Neural cell (in vitro differentiated cells): Measurements from ENCODE around the gene SCUBE1.

Experiments
- CTCF ChIP-seq: fragments of 450-650 bp; IDR thresholded peaks from 2 replicates; pipeline ENCODE4 v1.5.1; 2014; ENCODE audit warnings: antibody characterized with exemption, mild to moderate bottlenecking, moderate library complexity; ENCODE audit not compliant: poor library complexity, severe bottlenecking
- EP300 ChIP-seq: fragments of 450-650 bp; conservative IDR thresholded peaks from 2 replicates; pipeline ENCODE4 v1.6.1; 2014; ENCODE audit warnings: antibody characterized with exemption, mild to moderate bottlenecking, moderate library complexity; ENCODE audit not compliant: poor library complexity, severe bottlenecking
- EZH2 ChIP-seq: fragments of 200-600, 300-800 bp; shearing (Covaris generic), sonication (generic); IDR thresholded peaks from 2 replicates; pipeline ENCODE4 v1.6.1; 2014; ENCODE audit warnings: antibody characterized with exemption, low read length, borderline replicate concordance, mild to moderate bottlenecking; ENCODE audit not compliant: insufficient read depth, poor library complexity, severe bottlenecking
- POLR2AphosphoS5 ChIP-seq: IDR thresholded peaks from 2 replicates; pipeline ENCODE4 v1.6.1; 2012
- RAD21 ChIP-seq: fragments of 450-650 bp; conservative IDR thresholded peaks from 2 replicates; pipeline ENCODE4 v1.6.1; 2014; ENCODE audit warnings: antibody characterized with exemption, mild to moderate bottlenecking, moderate library complexity
- REST ChIP-seq: IDR thresholded peaks from 2 replicates; pipeline ENCODE4 v1.6.1; 2012; ENCODE audit warnings: borderline replicate concordance
- SMC3 ChIP-seq: fragments of 450-650 bp; conservative IDR thresholded peaks from 2 replicates; pipeline ENCODE4 v1.6.1; 2014; ENCODE audit warnings: antibody characterized with exemption, mild to moderate bottlenecking, moderate library complexity; ENCODE audit not compliant: poor library complexity
- TAF1 ChIP-seq: IDR thresholded peaks from 2 replicates; pipeline ENCODE4 v1.6.1; 2012; ENCODE audit warnings: low read depth

GRCh38 chr22:43150731-43151206 lies 192.4 kb downstream of the SCUBE1 start:
- no peak for TF ChIP-seq CTCF
- no peak for TF ChIP-seq EP300
- no peak for TF ChIP-seq REST
- no peak for TF ChIP-seq RAD21
- TF ChIP-seq SMC3, result no peak
- no peak for TF ChIP-seq POLR2AphosphoS5
- no peak for TF ChIP-seq EZH2
- TF ChIP-seq TAF1, result no peak
